ENCODE data around the gene NELL1. TPM values are rescaled to one million over a fixed set of nuclear protein-coding genes. Genes with fewer than 3 reads are reported as not detected.

The NELL1 gene
- polyA plus RNA-seq, 3 donors: 1.7 to 3.0 (median 1.7) TPM

- DNase-seq (ENCODE audit: extremely low read depth in 1 of 11, low read depth in 9 of 11, low spot score in 4 of 11): no peak
Measured at GRCh38 chr11:21040630-21041029, 371.2 kb downstream of the NELL1 start.

DNA sequence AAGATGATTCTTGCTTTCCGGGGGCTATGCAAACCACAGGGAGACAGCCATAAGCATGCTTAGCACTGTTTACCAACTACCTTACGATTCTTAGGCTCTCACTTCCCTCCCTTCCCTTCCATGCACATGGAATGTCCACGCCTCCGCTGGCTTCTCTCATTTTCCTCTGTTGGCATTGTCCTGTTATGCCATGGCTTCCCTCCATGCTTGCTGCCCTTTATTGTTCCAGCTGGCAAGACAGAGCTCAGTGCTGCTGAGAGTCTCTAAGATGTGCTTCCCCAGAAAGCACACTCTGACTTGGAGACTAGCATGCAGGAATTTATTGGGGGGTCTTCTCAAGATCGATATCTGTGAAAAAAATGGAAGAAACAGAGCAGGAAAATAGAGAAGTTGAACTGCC is 379.2 kb downstream of the NELL1 start:
- no peak for DNase-seq (ENCODE audit: extremely low read depth in 1 of 11, low read depth in 9 of 11, low spot score in 4 of 11)

DNA sequence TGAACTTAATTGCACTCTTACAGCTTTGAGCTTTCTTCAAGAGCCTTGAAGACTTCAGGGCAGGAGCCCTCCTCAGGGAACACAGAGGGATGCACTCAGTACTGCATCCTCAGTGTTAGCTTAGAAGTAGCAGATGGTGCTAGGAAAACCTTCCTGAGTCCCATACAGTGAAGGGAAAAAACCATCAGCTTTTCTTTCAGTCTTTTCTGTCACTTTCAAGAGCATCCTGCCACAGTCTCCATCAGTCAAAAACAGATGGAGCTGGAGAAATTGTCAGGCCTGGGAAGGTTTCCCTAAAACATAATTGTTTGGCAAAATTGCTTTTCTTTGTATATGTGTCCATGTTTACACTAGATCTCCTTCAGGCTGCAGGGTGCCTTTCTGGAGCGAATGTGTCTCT is 384.1 kb downstream of the NELL1 start:
- no peak for DNase-seq (ENCODE audit: extremely low read depth in 1 of 11, low read depth in 9 of 11, low spot score in 4 of 11)

DNA sequence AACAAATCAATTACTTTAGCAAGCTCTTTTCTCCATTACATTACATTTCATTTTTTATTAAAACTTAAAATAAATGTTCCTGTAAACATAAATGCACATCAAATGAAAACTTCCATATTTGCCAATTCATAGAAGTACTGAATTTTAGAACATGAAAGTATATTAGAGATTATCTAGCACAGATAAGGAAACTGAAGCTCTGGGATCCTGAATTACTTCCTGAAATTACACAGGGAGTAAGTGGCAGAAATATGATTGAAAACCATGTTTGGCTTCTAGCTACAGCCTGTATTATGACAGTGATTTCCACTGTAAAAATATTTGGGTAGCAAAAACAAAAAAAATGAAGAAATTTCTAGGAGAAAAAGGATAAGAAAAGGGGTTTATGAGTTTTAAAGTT is 387.3 kb downstream of the NELL1 start:
- DNase-seq (ENCODE audit: extremely low read depth in 1 of 11, low read depth in 9 of 11, low spot score in 4 of 11): no peak

- no peak for DNase-seq (ENCODE audit: extremely low read depth in 1 of 11, low read depth in 9 of 11, low spot score in 4 of 11)
Measured at GRCh38 chr11:21059879-21060278, 390.5 kb downstream of the NELL1 start.

GRCh38 chr11:21066030-21066429 is 396.6 kb downstream of the NELL1 start:
- DNase-seq (ENCODE audit: extremely low read depth in 1 of 11, low read depth in 9 of 11, low spot score in 4 of 11): no peak

DNA sequence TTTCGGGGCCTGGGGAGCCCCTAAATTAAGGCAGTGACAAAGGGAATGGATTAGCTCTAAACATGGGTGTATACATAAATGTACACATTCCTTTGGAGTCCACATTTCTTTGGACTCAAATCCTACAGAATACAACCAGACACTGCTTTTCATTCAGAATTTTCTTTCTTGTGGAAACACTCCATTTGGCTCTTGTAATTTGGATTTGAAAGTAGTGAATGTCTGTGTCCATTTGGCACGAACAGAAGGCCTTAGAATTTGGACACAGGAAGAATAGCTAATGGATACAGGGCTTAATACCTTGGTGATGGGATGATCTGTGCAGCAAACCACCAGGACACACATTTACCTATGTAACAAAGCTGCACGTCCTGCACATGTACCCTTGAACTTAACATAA is 399.5 kb downstream of the NELL1 start:
- DNase-seq (ENCODE audit: extremely low read depth in 1 of 11, low read depth in 9 of 11, low spot score in 4 of 11): no peak

GRCh38 chr11:21069909-21070308 is 400.5 kb downstream of the NELL1 start:
- no peak for DNase-seq (ENCODE audit: extremely low read depth in 1 of 11, low read depth in 9 of 11, low spot score in 4 of 11)

DNA sequence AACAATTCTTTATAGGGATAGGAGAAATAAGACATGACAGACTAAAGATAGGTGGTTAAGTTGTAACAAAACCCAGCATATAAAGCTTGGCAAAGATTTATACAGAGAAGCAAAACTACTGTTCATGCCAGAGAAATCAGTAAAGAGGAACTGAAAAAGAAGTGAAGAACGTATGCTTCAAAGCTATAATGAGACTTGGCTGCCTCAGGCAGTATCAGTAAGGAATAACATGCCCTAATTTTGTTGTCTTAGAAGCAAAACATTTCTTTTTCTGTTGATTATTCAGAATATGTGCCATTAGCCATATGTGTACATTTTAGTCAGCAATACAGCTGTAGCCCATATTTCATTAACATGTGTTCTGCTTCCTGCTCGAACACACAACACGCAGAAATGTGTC is 403.2 kb downstream of the NELL1 start:
- no peak for DNase-seq (ENCODE audit: extremely low read depth in 1 of 11, low read depth in 9 of 11, low spot score in 4 of 11)

DNA sequence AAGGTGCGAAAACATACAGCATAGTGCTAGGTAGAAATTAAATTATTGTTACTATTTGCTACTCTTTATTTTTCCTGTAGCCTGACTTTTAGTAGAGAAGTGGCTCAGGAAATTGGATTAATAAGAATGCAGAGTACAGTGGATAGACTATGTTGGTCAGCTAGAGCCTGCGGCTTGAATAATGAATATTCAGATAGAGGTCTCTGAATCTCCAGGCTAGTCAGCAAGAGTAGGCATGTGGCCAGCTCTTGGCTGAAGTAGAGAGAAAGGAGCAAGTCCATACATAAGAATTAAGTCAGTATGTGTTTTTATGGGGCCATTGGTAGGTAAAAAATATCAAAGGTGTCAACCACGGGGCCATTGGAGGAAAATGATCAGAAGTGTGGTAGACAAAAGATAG is 413.5 kb downstream of the NELL1 start:
- DNase-seq (ENCODE audit: extremely low read depth in 1 of 11, low read depth in 9 of 11, low spot score in 4 of 11): no peak

- no peak for DNase-seq (ENCODE audit: extremely low read depth in 1 of 11, low read depth in 9 of 11, low spot score in 4 of 11)
Measured at GRCh38 chr11:21088930-21089329, 419.5 kb downstream of the NELL1 start.

- no peak for DNase-seq (ENCODE audit: extremely low read depth in 1 of 11, low read depth in 9 of 11, low spot score in 4 of 11)
Measured at GRCh38 chr11:21104641-21105040, 435.3 kb downstream of the NELL1 start.

DNA sequence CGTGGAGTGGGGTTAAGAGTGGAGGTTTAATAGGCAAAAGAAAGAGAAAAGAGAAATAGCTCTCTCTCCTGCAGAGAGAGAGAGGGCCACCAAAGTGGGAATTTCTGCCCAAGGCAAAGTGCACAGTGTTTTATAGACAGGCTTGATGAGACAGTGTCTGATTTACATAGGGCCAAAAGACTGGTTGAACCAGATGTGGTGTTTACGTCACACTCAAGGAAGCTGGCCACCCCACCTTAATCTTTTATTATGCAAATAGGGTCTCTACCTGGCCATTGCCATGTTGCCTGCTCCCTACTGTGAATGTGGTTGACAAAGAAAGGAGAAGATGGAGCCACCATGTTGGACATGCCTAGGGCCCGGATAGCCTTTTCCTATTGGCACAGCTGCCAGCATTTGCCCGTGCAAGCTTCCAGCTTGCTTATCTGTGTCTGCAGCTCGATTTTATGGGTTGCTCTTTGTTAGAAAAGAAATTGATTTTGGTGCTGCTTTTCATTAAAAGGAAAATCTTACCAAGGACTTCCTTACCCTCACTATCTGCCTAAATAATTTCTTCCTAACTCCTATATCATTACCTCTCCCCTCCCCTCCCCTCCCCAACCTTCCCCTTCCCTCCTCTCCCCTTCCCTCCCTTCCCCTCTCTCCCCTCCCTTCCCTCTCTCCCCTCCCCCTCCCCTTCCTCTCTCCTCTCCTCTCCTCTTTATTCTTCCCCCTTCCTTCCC is 436.0 kb downstream of the NELL1 start:
- no peak for DNase-seq (ENCODE audit: extremely low read depth in 1 of 11, low read depth in 9 of 11, low spot score in 4 of 11)

GRCh38 chr11:21109341-21109740 is 440.0 kb downstream of the NELL1 start:
- DNase-seq (ENCODE audit: extremely low read depth in 1 of 11, low read depth in 9 of 11, low spot score in 4 of 11): no peak

DNA sequence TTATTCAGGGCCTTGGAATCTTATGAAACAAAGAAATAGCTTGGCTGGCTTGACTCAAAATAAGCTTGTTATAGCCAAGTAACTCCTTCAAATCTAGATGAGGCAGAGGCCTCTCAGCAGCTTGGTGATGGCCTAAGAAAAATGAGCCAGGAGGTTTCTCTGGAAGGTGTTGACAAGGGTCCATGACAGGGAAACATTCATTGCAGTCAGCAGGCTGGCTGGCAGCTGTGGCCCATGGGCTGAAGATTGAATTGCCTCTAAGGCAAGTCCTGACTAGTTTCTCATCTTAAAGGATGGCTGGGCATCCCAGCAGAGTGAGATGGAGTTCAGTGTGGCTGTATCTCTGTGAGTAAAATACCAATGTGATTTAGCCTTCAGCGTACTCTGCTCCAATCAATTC is 441.0 kb downstream of the NELL1 start:
- DNase-seq (ENCODE audit: extremely low read depth in 1 of 11, low read depth in 9 of 11, low spot score in 4 of 11): no peak

GRCh38 chr11:21113876-21114275 is 444.5 kb downstream of the NELL1 start:
- DNase-seq (ENCODE audit: extremely low read depth in 1 of 11, low read depth in 9 of 11, low spot score in 4 of 11): no peak

GRCh38 chr11:21116009-21116408 is 446.6 kb downstream of the NELL1 start:
- DNase-seq (ENCODE audit: extremely low read depth in 1 of 11, low read depth in 9 of 11, low spot score in 4 of 11): no peak

GRCh38 chr11:21119411-21119810 is 450.0 kb downstream of the NELL1 start:
- peak in 7 of 11 donors; percentile 12 to 41 (median 21) for DNase-seq (ENCODE audit: extremely low read depth in 1 of 11, low read depth in 9 of 11, low spot score in 4 of 11)

DNA sequence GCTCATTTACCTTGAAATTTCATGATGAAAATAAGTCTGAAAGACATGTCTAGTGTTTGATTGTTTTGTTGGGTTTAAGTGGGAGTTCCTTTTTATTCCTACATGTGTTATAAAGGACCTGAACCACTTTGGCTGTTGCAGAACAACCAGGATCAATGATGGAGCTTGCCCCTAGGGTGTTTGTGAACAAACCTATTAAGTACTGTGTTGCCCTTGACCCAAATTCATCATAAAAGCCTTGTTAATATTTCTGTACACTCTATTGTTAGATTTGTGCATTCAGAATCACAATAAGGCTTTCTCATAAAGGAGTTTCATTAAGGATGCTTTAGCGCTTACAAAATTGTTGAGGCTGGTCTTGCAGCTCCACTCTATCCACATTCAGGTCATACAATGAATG is 452.6 kb downstream of the NELL1 start:
- DNase-seq (ENCODE audit: extremely low read depth in 1 of 11, low read depth in 9 of 11, low spot score in 4 of 11): no peak

DNA sequence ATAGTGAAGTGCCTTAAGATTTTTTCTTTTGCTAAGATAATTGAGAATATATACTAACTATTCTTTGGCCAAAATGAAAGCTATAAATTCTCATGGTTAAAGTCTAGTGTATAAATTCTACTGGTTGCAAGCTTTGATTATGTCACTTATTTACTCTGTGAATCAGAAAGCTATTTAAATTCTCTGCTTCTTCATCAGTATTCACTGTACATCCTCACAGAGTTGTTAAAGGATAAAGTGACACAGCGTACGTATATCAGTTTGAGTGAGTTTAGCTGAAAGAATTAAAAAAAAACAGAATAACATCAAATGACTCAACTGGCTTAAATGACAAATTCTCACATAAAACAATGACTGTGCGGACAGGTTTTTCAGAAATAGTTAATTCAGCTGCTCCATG is 453.1 kb downstream of the NELL1 start:
- DNase-seq (ENCODE audit: extremely low read depth in 1 of 11, low read depth in 9 of 11, low spot score in 4 of 11): no peak

GRCh38 chr11:21132146-21132720 is 462.8 kb downstream of the NELL1 start:
- no peak for DNase-seq (ENCODE audit: extremely low read depth in 1 of 11, low read depth in 9 of 11, low spot score in 4 of 11)

Data from renal cortex interstitium (tissue), 11 donors.